OCI-LY3 (cell line): Measurements from ENCODE around the gene SARS1.

Experiments used
- CTCF ChIP-seq: fragments of 200-600, 300-600 bp; sonication (generic); IDR thresholded peaks from 2 replicates; pipeline ENCODE4 v1.5.1; 2014; ENCODE audit warnings: antibody characterized with exemption, low read length, low read depth
- EZH2phosphoT487 ChIP-seq: fragments of 200-600 bp; shearing (Covaris generic); IDR thresholded peaks from 2 replicates; pipeline ENCODE4 v1.6.1; 2018; ENCODE audit warnings: antibody characterized with exemption, mixed run types, low read depth

- no peak for TF ChIP-seq CTCF
- no peak for TF ChIP-seq EZH2phosphoT487
Measured at GRCh38 chr1:109265016-109265415, 51.3 kb downstream of the SARS1 start.
